ENCODE measurements around the gene PPP6R1. TPM values are rescaled to one million over a fixed set of nuclear protein-coding genes. Genes with fewer than 3 reads are reported as not detected.

PPP6R1 gene
- total RNA-seq: 36.8 and 38.3 TPM in 2 replicates

GRCh38 chr19:55258828-55259539 lies at the start of gene PPP6R1:
PPP6R1 (minus strand) TSS chr19:55259017; CDS start chr19:55247103, 11,914 bp downstream.

GRCh38 chr19:55283548-55284377 lies 24.9 kb upstream of the PPP6R1 start, which contains the start of gene BRSK1:
BRSK1 (plus strand) TSS chr19:55283997; CDS start chr19:55284443, 446 bp downstream.

GRCh38 chr19:55279770-55280643 lies 21.2 kb upstream of the PPP6R1 start, which contains the start of gene HSPBP1:
HSPBP1 (minus strand) TSS chr19:55280110; CDS start chr19:55279608, 502 bp downstream.

GRCh38 chr19:55228403-55229031 lies 30.3 kb downstream of the PPP6R1 start, which contains the start of gene TMEM86B:
TMEM86B (minus strand) TSS chr19:55228763; CDS start chr19:55228741, 22 bp downstream.

GRCh38 chr19:55208880-55209692 lies 49.7 kb downstream of the PPP6R1 start, which contains the start of gene PTPRH:
PTPRH (minus strand) TSS chr19:55209501; CDS start chr19:55209433, 68 bp downstream.

Other genes with a start within 250 kb of the PPP6R1 start
- not detected in 2 replicates for gene GP6, start 220.8 kb downstream of the PPP6R1 start, total RNA-seq
- gene RDH13, start 195.9 kb downstream of the PPP6R1 start, total RNA-seq: 6.9 and 8.1 TPM in 2 replicates
- 0.34 and 1.2 TPM in 2 replicates for gene EPS8L1, start 183.1 kb downstream of the PPP6R1 start, total RNA-seq
- gene PPP1R12C, start 141.4 kb downstream of the PPP6R1 start, total RNA-seq: 52.8 and 53.7 TPM in 2 replicates
- not detected in 2 replicates for gene TNNT1, start 109.8 kb downstream of the PPP6R1 start, total RNA-seq
- not detected in 2 replicates for gene TNNI3, start 101.3 kb downstream of the PPP6R1 start, total RNA-seq
- 0.34 TPM in 1 of 2 replicates, not detected in the other for gene DNAAF3, start 92.4 kb downstream of the PPP6R1 start, total RNA-seq
- gene SYT5, start 78.7 kb downstream of the PPP6R1 start, total RNA-seq: 0.25 TPM in 1 of 2 replicates, not detected in the other
- 1.8 and 5.5 TPM in 2 replicates for gene PTPRH, start 49.5 kb downstream of the PPP6R1 start, total RNA-seq
- 0.44 and 0.73 TPM in 2 replicates for gene TMEM86B, start 30.3 kb downstream of the PPP6R1 start, total RNA-seq
- gene HSPBP1, start 21.1 kb upstream of the PPP6R1 start, total RNA-seq: 23.6 and 31.0 TPM in 2 replicates
- 0.94 and 4.6 TPM in 2 replicates for gene BRSK1, start 25.0 kb upstream of the PPP6R1 start, total RNA-seq
- not detected in 2 replicates for gene TMEM150B, start 66.3 kb upstream of the PPP6R1 start, total RNA-seq
- 4.2 and 8.7 TPM in 2 replicates for gene KMT5C, start 80.9 kb upstream of the PPP6R1 start, total RNA-seq
- not detected in 2 replicates for gene COX6B2, start 95.7 kb upstream of the PPP6R1 start, total RNA-seq
- gene GARIN5B, start 104.2 kb upstream of the PPP6R1 start, total RNA-seq: not detected in 2 replicates
- 0.15 and 0.31 TPM in 2 replicates for gene IL11, start 111.4 kb upstream of the PPP6R1 start, total RNA-seq
- not detected in 2 replicates for gene TMEM190, start 117.8 kb upstream of the PPP6R1 start, total RNA-seq
- gene TMEM238, start 125.3 kb upstream of the PPP6R1 start, total RNA-seq: 0.19 and 0.83 TPM in 2 replicates
- gene RPL28, start 126.9 kb upstream of the PPP6R1 start, total RNA-seq: 656 and 731 TPM in 2 replicates
- gene UBE2S, start 148.8 kb upstream of the PPP6R1 start, total RNA-seq: 22.0 and 33.7 TPM in 2 replicates
- gene SHISA7, start 184.3 kb upstream of the PPP6R1 start, total RNA-seq: not detected in 2 replicates
- gene ISOC2, start 202.6 kb upstream of the PPP6R1 start, total RNA-seq: 84.9 and 94.9 TPM in 2 replicates
- not detected in 2 replicates for gene C19orf85, start 205.7 kb upstream of the PPP6R1 start, total RNA-seq
- gene ZNF628, start 217.6 kb upstream of the PPP6R1 start, total RNA-seq: 5.8 and 8.5 TPM in 2 replicates
- gene NAT14, start 226.2 kb upstream of the PPP6R1 start, total RNA-seq: 4.2 and 11.4 TPM in 2 replicates
- 70.0 and 81.2 TPM in 2 replicates for gene SSC5D, start 229.4 kb upstream of the PPP6R1 start, total RNA-seq